A673 (cell line): ENCODE data around the gene GPC1.

ENCODE experiments used
- CTCF ChIP-seq: fragments of 300-800, 200-600 bp; sonication (generic); conservative IDR thresholded peaks from 2 replicates; pipeline ENCODE4 v1.5.1; 2017; ENCODE audit warnings: low read depth, mild to moderate bottlenecking, antibody characterized with exemption, low read length, moderate library complexity, mixed read lengths
- EZH2 ChIP-seq: fragments of 200-600 bp; sonication (generic); IDR thresholded peaks from 2 replicates; pipeline ENCODE4 v1.6.1; 2017; ENCODE audit warnings: borderline replicate concordance, low read depth, mild to moderate bottlenecking, mixed read lengths, antibody characterized with exemption, low read length; ENCODE audit not compliant: poor library complexity, severe bottlenecking

- no peak for TF ChIP-seq CTCF
- TF ChIP-seq EZH2, result no peak
Measured at GRCh38 chr2:240444464-240444863, 9.0 kb downstream of the GPC1 start.
